CD4-positive, alpha-beta T cell treated with Interleukin-1 beta for 1 hour (primary cell): ENCODE measurements around the gene ETV1.
A peak's percentile ranks its signal among the peaks of the same experiment; 100 is the strongest.

Experiments used
- DNase-seq, 2 donors: peaks; one replicate each; pipeline ENCODE4 v3.0.0-alpha.2; 2020 to 2022

Gene ETV1

DNA sequence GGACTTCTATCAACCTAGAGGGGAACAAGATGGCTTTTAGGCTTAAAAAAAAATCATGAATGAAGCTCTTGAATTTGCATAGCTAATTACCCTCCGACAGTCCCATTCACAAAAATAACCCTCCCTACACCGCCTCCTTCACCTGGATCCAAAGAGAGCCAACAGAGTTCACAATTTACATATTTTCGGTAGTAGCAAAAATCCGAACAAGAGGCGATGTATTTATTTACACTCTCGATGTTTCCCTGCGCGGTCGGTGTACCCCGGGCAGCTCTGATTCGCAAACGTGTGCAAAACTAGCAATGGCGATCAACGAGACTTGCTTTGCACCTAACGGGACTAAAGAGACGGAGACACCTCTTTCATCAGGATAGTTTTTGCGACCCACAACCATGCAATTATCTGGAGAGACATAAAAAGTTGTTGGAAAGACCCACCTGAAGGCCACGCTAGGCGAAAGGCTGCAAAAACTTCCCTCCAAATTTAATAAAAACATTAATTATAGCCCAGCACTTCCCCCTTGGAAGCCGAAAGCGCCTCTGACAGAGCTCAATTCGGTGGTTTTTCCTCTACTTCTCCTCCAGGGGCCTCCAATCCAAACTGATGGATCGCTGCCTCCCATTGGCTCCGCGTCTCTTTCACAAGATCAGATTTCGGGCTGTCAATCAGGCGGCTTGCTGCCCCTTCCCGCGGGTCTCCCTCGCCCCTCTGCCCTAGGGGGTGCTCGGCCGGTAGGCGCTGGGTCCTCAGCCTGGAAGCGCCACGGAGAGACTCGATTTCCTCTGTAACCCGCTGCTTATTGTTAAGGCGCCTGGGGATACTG lies at the start of gene ETV1:
Gene ETV1, minus strand, starts transcription at position 541 of the 823 bp plus-strand sequence. CDS start 614 bp downstream, outside the sequence.
- DNase-seq: no peak

DNA sequence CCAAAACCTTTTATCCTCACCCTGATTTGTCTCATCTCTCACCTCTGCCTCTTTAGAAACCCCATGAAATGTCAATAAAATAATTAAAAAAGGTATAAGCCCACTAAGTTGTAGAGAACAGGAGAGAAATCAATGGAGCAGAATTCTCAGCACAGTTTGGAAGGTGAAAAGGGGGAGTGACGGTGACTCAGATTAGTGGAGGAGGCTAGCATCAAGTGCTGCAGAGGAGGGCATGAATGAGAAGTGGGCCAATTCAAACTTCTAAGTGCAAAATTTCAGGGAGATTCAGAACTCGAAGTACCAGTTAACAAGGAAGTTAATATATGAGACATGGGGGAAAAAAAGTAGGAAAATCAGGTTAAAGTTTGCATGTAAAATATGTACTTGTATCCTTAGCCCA lies 34.9 kb upstream of the ETV1 start:
- DNase-seq: no peak

DNA sequence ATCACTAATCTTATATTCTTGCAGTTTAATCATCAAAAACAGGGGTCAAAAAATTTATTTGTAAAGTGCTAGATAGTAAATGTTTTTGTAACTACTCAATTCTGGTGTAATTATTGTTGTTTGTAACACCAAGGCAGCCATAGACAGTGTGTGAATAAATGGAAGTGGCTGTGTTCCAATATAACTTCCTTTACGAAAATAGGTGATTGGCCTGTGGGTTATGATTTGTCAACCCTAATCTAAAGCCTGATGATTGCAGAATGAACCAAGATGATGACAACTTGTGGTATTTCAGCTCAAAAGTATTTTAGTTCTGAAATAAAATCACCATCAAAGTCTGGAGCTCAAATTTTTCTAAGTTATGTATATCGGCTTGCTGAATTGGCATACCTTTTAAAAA lies 34.4 kb upstream of the ETV1 start:
- DNase-seq: no peak

DNA sequence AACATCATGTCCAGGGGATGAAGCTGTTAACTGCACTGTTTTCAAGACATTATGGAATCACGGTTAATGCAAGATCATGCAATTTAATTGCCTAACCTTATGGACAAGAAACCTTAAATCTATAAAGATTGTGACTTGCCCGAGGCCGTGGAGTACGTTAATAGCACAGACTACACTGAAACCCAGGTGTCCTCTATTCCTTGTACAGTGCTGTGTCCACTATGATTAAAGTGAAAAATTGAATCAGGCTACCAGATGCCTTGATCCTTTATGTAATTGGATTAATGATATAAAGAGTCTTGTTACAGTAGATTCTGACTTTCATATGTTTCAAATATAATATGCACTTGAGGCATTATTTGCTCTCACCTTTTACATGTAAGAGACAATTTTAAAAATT lies 33.9 kb upstream of the ETV1 start:
- DNase-seq: no peak

DNA sequence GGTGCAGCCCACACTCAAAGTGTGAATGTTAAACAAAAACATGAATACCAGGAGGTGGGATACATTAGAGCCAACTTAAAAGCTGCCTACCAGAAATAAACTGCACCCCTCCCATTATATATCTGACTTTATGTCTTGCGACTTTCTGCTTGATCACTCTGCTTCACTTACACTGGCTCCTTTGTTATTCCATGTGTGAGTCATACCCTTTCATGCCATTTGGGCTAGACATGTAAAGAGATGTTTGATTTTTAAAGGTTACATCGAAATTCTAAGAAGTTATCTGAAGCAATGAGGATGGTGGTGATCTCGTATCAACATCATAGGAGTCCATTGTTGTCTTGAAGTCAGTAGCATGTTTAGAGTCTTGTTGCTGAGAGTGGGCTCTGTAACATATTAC lies 31.6 kb upstream of the ETV1 start:
- DNase-seq: no peak

DNA sequence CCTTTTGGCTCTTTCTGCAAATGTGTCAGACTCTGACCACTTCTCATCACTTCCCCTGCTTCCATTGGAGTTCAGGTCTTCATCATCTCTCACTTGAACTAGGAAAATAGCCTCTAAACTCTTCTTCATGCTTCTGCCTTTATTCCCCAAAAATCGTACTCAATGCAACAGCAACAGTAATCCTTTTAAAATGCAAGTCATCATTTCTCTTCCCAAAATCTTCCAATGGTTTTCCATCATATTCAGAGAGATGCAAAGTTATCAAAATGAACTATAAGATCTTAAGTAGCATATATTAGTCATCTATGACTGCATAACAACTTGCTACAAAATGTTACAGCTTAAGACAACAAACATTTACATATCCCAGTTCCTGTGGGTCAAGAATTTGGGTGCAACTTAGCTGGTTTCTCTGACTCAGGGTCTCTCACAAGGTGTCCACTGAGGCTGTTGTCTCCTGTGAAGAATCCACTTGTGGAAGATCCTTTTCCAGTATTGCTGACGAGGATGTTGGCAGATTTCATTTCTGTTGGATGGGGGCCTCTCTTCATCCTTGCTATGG lies 31.0 kb upstream of the ETV1 start:
- no peak for DNase-seq

DNA sequence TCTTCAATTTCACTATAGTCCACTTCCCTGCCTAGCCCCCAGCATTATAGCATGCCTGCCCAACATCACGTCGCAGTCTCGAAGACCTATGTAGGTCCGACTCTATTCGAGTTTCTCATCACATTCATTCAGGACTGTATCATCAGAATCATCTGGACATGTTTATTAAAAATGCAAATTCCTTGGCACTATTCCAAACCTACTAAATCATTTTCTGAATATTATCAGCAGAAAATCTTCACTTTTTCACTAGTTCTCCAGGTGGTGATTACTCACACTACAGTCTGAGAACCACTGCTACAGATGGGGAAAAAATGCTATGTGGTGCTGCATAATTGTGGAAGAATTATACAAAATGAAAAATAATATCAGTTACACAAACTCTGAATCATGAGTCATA lies 29.3 kb upstream of the ETV1 start:
- no peak for DNase-seq

DNA sequence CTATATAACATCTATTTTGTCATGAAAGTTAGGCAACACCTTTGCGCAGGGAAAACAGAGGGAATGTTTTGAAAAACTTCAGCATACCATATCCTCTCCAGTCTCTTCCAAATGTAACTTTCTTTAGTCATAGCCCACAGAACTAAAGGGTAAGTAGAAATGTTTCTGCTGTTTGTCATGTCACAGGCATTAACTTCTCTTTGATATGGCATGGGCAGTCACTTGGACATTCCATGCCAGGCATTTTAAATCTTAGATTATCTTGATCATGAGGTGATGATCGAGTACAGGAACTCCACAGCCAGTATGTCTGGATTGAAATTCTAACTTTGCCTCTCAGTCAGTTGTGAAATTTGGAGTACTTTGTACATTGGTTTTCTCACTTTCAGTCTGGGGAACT lies 27.5 kb upstream of the ETV1 start:
- DNase-seq: no peak

DNA sequence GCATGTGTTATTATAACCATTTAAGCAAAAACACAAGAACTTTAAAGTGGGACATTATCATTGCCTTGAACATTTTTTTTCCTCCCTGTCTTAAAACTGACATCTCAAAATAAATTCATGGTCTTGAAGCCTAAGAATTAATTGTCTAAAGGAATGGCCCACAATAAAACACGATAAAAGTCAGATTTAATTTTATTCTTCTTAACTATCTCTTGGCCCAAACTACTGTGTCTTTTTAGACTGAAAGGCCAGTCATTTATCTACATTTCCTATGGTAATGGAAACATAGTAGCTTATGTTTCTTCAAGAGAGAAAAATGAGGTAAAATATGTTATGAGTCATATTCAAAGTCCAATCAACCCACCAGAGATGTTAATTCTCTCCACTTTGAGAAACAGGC lies 24.4 kb upstream of the ETV1 start:
- no peak for DNase-seq

DNA sequence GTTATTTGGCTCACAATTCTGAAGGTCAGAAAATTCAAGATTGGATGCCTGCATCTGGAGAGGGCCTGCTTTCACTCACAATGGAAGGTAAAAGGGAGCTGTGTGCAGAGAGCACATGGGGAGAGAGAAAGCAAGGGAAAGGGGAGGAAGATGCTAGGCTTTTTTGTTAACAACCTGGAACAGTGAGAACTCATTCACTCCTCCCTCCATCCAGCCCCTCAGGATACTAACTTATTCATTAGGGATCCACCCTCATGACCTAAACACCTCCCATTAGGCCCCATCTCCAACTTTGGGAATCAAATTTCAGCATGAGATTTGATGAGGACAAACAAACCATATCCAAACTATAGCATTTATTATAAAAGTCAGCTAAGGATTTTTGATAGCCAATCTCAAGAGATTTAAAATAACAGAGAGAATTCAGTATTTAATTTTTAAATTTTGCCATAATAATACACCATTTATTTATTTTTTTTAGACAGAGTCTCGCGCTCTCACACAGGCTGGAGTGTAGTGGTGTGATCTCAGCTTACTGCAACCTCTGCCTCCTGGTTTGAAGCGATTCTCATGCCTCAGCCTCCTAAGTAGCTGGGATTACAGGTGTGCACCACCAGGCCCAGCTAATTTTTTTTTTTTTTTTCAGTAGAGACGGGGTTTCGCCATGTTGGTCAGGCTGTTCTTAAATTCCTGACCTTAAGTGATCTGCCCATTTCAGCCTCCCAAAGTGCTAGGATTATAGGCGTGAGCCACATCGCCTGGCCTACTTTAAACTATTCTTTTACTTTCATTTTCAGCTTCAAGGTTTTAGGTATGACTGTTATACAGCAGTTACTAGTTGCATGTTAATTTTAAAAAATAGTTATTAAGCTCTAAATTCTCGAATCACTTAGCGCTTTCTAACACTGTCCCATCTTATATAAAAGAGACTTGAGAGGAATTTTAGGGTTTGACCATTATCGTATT lies 20.3 kb upstream of the ETV1 start:
- no peak for DNase-seq

DNA sequence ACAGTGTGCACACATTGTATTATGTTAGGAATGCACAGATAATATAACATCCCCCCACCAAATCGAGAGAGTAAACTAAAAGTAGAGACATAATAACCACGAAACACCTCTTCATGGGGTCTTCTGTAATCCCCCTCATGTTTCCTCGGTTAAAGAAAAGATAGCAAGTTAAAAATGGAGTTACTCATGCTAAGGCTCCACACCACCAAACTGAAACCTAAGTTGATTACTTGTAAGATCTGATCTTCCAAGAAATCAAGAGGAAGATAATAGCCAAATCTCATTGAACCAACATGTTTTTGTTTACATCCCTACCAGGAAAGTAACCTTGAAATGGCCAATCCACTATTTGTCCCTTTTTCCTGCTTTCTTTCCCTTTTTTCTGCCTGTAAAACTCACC lies 11.7 kb upstream of the ETV1 start:
- no peak for DNase-seq

DNA sequence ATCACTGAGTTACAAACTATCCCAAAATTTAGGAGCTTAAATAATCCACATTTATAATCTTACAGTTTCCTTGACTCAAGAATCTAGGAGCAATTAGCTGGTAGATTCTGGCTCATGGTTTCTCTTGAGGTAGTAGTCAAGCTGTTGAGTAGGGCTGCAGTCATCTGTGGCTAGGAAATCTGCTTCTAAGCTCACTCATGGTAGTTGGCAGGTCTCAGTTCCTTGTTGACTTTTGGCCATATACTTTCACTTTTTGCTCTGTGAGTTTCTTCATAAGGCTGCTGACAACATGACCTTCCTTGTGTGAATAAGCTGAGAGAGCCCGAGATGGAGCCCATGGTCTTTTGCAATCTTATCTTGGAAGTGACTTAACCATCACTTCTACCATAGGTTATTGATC lies 10.8 kb upstream of the ETV1 start:
- DNase-seq: no peak

DNA sequence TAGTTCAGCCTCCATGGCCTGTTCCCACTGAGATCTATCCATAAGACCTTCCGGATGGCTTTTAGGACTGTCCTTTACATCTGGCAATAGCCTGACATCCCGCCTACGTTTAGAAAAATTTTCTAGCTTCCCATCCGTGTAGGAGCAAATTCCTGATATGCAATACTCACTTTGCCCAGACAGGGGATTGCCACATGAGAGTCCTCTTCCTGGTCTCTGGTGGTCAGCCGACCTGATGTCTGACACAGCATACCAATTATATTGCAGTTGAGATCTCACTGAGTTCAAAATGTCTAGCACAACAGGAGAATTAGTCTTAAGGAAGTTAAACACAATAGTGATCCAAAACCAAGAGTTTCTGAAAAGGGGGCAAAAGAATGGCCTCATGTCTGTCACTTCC lies 9.4 kb upstream of the ETV1 start:
- DNase-seq: no peak

DNA sequence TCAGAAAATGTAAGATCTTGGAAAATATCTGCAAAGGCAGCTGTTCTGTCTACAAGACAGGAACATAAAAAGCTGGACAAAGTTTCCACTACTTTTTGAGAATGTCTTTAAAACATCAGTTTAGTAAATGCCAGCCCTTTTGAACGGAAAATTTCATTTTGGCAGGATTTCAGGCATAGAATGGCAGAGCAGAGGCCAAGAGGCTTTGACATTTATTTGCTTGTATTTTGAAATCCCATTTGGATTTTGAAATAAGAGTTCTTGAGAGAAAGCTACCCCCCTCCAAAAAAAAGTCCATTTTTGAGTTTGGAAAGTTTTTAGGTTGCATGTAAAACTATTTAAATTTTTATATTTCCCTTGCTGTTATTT lies 3.1 kb upstream of the ETV1 start:
- no peak for DNase-seq

DNA sequence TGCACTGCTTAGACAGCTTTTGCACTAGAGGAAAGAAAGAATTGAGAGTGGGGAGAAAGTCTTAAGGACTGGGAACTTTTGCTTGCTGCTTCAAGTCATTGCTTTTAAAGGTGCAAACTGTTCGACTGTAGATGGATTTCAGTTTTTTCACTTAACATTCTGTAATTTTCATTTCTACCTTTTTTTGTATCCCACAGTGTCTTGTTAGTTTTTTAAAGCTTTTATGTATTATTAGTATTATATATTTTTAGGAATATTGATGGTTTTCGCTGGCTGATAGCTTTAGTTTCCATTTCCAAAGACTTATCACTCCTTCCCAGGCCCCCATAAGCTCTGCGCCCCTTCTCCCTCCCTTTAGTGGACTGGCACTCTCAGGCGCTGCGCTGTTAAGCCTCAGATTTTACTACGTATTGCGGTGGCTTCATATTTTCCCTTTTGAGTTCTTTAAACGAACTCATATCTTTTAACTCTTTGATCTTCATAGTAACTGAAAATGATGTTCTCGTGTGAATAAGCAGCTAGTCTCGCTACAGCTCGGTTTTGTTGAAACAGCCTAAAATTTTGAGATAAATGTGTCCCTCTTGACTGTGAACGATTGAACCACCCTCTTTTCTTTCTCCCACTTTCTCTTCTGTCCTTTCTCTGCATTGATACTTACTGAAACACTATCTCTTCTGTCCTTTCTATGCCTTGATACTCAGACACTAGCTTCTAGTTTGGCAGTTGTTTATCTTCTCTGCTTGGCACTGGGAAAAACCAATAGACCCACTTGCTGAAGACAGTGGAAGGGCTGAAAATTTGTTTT lies 2.5 kb upstream of the ETV1 start:
- no peak for DNase-seq

DNA sequence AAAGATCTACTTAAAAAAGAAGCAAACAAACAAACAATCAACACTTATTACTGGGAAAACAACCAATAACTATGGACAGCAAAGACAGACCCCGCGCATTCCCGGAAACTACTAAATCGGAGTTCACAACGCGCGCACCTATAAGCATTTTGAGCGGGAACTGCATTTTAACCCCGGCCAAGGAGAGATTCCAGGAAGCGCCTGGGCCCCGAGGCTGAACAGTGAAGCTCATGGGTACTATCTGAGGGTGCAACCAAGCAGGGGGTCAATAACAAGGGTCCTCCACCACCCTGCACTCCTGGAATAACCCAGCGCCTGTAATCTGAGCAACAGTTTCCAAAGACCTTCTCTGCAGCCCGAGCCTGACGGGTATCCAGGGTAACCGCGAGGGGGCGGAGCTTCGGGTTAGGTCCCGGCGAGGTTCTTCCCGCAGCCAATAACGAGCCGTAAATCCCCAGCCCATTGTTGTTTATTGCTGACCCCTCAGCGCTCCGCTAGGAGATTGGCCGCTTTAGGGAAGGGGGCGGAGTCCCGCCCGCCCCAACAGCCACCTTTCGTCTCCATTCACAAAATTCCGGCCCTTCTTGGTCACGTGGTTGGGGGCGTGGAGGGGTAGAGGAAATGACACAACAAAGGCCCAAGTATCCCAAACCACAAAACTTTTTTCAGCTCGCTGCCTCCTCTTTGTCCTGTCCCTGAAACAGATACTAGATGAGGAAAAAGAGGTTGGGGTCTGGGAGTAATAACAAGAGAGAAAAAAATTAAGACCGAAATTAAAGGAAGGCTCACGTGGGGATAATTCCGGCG lies 1.7 kb upstream of the ETV1 start:
- DNase-seq: peak; percentile 64 to 75

DNA sequence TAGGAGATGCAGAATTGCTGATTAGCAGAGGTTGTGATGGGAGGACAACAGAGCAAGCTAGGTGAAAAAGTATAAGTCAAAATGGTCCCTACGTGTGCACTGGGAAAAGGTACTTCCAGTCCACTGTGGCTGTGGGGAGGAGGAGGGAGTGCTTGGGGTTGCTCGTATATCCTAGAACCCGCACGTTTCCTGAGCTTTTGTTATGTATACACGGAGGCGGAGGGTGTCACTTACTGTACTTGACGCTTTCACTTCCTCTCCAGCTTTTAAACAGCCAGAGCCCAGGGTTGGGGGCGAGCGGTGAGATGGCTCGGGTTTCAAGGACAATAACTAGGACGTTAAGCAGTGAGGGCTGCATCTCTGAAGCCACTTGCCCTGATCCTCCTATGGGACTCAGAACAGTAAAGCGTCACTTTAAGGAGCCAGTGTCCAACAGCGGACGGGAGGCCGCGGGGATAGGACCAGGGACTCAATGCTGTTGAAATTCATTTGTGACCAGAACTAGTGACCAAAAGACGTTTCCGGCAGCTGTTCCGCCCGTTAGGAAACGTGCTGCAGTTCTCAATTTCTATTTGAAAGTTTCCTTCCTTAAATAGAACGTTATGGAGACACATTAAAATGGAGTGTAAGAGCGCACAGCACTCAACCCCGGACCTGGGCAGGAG lies 985 bp upstream of the ETV1 start:
- peak; percentile 2 to 35 for DNase-seq

DNA sequence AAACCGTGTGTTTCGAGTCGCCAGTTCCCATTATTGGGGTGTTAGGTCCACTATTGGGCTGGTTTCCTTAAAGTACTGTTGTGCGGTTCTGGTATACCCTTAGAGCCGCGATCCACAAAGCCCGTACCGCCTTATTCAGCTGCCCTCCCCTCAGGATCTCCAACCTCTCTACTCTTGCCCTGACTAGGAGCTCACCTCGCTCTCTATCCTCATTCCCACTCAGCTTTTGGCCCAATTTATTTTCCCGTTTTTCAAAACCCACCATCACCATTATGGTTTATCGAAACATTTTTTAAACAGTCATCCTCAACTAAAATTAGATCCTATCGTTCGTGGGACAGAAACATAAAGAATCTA lies 461 bp upstream of the ETV1 start:
- DNase-seq: no peak

DNA sequence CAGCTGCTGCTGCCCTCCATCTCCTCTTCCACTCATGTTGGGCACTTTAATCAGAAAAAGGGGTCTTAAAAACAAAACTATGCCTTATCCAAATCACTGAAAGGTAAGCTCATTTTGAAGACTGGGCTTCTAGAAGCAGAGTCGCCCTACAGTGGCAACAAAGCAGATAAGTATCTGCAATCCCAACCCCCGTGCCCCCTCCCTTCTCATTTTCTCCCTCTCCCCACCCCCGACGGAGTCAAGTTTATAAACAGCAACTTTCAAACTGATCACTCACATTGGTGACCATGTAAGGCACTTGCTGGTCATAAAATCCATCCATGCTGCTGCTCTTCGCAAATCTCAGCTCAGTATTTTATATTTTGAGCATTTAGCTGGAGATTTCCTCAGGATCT lies 738 bp downstream of the ETV1 start:
- no peak for DNase-seq

DNA sequence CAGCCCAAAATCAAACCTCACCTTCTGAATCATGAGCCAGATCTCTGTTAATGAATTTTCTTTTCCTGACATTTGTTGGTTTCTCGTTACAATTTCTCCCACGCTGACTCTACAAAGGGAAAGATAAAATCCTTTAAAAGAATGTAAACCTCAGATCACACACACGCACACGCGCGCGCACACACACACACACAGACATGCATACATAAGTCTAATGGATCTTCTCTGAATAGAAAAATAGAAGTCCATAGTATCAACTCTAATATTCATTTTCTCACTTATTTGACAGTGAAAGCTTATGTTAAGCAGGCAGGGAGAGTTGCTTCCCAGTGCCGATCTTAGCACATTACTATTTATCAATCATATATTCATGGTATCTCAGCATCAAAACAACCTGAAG lies 1.4 kb downstream of the ETV1 start:
- no peak for DNase-seq

DNA sequence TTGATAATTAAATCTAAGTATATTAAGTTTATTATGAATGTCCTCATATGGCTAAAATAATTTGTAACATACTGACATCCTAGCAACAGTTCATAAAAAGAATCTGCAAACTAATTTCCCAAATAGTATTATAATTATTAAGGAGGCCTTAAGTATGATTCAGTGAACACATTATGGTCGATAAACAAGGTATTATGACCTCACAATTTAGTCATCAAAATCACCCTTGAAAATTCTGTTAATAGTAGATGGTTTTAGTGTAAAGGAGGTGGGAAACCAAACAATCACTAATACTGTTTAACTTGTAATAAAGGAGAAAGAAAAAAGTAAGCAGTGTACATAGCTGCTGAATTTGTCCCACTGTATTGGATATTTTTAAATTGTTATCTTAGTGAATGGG lies 2.1 kb downstream of the ETV1 start:
- no peak for DNase-seq

DNA sequence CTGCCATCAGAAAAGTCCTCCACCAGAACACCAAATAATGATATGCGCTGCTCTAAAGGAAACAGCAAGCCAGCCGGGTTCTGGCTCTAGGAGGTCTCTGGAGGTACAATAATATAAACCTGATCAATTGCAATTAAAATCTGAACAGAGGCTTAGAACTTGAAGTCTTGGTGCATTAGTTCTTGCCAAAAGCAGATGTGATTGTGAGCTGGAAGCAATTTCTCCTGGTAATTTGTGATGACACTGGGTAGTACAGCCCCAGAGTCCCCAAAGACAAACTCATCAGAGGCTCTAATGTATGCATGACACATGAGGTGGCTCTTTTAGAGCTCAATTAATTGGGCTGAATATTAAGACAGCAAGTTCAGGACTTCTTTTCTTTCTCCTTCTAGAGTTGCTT lies 3.3 kb downstream of the ETV1 start:
- DNase-seq: no peak
